Left lobe of liver (tissue), 2 donors: ENCODE results near the gene REPS1. TPM values are rescaled to one million over a fixed set of nuclear protein-coding genes. Genes with fewer than 3 reads are reported as not detected.
A peak's percentile ranks its signal among the peaks of the same experiment; 100 is the strongest.
"Not testable (repeated sequence)": the region's sequence is repeated elsewhere in the genome, so short reads cannot be mapped to it uniquely, and the experiment has no call there.

ENCODE experiments used
- ATAC-seq: fragments of 200-7000 bp; cut with Tn5 transposase; one replicate; pipeline ENCODE4 v1.9.1; 2020; ENCODE audit warnings: mild to moderate bottlenecking, moderate library complexity
- DNase-seq: peaks from one replicate; pipeline ENCODE4 v3.0.0-alpha.2; 2020; ENCODE audit warnings: low spot score
- total RNA-seq: library from RNA; stranded (reverse); gene quantifications from one replicate; pipeline ENCODE4 v1.2.1, GENCODE V29; 2021
- donor health status: DM: no; HTN: no; CAD: no; lungs with moderate emphysema.
- donor health status: DM: no; HTN: yes; CAD: no.

REPS1 gene, protein sequence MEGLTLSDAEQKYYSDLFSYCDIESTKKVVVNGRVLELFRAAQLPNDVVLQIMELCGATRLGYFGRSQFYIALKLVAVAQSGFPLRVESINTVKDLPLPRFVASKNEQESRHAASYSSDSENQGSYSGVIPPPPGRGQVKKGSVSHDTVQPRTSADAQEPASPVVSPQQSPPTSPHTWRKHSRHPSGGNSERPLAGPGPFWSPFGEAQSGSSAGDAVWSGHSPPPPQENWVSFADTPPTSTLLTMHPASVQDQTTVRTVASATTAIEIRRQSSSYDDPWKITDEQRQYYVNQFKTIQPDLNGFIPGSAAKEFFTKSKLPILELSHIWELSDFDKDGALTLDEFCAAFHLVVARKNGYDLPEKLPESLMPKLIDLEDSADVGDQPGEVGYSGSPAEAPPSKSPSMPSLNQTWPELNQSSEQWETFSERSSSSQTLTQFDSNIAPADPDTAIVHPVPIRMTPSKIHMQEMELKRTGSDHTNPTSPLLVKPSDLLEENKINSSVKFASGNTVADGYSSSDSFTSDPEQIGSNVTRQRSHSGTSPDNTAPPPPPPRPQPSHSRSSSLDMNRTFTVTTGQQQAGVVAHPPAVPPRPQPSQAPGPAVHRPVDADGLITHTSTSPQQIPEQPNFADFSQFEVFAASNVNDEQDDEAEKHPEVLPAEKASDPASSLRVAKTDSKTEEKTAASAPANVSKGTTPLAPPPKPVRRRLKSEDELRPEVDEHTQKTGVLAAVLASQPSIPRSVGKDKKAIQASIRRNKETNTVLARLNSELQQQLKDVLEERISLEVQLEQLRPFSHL
- 49.4 TPM for total RNA-seq

DNA sequence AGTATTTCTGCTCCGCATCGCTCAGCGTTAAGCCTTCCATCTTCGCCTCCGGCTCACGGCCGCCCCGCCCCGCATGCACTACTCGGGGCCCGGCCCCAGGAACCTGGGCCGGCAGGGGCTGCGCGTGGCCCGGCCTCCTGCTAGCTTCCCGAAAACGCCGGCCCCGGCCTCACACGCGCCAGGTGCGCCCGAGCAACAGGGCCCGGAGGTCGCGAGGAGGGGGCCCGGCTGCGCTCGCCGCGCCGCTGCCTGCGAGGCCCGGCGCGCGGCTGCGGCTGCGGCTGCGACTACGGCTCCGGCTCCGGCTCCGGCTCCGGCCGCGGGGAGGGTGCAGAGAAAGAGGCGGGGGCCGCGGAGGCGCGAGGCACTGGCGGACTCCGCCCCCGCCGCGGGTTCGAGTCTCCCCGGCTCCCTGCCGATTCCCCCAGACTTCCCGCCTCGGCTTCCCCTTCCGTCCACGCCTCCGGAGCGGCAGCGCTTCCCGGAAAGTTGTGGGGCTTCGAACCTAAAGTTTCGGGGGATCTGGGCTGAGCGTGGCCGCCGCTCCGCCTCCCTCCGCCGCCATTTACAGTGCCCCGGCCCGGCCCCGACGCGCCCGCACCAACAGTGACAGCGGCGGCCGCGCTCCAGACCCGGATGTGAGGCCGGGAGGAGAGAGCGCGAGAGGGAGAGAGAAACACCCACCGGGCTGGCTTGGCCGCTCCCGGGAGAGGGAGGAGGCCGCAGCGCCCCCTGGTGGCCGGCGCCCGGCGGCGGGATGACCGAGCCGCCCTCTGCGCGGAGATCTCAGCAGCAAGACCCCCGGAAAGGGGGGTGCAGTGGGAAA lies at the start of gene REPS1:
Gene REPS1, minus strand, starts transcription at position 611 of the 826 bp plus-strand sequence. Its CDS starts 571 bp downstream, at position 40.
- DNase-seq = peak; percentile 90
- ATAC-seq = peak; percentile 86

DNA sequence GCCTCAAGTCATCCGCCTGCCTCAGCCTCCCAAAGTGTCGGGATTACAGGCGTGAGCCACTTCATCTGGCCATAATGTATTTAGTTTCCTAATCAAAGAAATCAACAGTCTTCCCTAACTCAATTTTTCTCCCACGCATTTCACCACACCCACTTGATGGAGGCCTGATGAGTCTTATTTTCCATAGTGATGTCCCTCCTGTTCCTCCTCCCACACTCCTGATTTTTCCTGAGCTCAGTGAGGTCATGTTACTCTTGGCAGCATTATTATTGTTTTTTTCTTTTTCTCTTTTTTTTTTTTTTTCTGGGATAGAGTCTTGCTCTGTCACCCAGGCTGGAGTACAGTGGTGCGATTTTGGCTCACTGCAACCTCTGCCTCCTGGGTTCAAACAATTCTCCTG lies 49.4 kb upstream of the REPS1 start:
- no peak for ATAC-seq
- DNase-seq = no peak

DNA sequence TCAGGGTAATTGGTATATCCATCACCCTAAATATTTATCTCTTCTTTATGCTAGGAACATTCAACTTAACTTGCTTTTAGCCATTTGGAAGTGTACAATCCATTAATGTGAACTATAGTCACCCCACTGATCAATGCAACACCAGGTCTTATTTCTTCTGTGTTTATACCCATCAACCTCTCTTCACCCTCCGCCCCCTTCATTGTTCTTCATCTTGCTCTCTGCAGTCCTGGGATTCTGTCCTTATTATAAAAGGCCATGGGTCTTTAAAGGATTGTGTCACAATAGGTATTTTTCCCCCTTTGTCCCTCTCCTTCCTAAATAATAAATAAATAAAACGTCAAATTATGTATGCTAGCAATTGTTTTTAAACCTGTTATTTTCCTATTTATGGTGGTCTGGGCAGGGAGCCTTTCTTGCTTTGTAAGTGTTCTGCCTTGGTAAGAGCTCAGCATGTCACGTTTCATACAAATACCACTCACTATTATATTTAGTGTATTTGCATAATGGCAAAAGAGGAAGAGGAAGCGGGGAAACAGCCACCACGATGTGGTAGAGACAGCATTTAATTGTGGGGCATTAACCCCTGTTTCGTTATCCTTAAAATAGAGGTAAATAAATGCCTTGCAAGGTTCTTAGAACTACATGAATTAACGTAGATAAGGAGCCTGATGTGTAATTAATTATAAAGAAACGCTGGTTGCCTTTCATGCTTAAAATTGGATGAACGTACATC lies 42.3 kb upstream of the REPS1 start:
- ATAC-seq (no peak), DNase-seq (no peak)

DNA sequence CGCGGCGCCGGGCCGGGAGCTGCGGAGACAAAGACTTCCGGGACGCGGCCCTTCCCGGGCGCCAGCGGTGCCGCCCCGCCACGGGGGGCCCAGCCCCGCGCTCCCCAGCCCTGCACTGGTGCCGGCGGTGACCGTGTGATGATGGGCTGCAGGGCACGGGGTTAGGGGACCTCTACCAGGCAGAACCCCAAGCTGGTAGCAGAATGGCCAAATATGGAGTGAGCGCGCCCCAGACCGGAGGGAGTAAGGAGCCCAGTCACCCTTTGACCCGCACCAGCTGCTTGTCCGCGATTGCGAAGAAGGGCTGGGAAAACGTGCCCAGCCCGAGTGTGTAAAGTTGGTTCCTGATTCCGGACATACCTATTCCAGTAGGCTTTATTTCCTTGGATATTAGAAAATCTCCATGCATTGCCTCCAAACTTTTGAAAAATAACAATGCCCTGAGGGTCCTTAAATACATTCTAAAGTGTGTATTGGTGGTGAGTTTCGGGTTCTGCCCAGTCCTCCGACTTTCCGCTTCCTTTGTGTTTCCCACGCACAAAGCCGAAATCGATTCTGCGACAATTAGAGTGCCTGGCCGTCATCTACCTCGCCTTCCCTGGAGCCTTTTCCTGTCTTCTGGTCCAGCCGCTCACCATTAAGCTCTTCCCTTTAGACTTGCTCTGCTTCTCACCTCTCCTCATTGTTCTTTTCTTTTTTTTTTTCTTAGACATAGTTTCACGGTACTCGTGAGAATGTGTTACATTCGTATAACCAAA lies 41.6 kb upstream of the REPS1 start:
- ATAC-seq (peak; percentile 72), DNase-seq (peak; percentile 84)

DNA sequence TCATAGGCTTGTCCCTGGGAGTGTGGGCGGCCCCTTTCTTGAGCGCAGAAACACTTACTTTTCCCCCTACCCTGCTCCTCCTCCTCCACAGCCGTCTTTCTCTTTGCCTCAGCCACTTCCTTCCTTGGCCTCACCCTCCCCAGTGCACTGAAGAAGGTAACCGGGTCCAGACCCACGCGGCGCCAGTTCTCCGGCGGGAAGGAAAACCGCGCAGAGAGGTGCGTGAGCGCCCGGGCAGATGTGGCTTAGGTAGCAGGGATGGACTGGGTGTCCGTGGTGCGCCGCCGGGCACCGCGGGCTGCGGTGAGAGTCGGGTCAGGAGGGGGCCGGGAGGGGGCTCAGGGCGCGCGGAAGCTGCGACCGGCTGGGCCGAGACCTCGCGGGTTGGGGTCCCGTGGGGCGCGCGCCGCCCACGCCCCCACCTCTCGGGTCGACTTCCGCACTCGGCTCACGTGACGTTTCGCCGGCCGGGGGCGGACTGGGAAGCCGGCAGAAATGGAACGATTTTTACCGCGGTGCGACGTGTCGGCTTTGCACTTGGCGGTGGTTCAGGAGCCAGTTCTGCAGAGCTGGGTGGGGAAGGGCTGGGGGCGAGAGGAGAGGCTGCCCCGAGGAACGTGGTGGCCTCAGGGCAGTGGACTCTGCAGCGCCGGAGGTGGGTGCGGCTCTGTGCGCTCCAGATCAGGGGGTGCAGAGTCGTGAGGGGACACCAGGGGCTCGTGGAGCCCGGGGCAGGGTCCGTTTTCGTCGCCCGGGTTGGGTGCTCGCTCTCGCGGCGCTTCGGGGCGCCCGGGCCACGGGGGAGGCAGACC lies 40.8 kb upstream of the REPS1 start, which contains the start of gene ABRACL:
Gene ABRACL, plus strand, starts transcription at position 88 of the 812 bp plus-strand sequence. CDS start 5,416 bp downstream, outside the sequence.
- peak; percentile 77 for DNase-seq
- ATAC-seq = peak; percentile 63

DNA sequence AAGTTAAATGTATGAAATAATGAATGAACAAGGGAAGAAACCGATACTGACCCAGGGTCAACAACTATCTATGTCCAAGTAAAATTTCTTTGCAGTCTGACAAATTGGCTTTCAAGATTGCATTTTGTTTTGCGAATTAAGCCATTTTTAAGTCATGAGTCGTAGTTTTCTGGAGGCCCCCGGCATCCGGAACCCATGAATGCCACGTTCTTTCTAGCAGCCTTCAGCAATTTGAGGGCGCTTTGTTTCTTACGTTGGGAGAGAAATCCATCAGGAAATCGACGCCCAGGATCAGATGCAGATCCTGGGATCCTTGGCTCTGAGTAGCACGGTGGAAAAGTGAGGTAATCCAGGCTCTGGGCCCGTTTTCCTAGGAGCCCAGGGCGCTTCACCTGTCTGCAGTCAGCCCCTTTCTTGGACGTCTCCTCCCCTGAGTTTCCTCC lies 40.2 kb upstream of the REPS1 start:
- no peak for DNase-seq
- ATAC-seq = peak; percentile 57

DNA sequence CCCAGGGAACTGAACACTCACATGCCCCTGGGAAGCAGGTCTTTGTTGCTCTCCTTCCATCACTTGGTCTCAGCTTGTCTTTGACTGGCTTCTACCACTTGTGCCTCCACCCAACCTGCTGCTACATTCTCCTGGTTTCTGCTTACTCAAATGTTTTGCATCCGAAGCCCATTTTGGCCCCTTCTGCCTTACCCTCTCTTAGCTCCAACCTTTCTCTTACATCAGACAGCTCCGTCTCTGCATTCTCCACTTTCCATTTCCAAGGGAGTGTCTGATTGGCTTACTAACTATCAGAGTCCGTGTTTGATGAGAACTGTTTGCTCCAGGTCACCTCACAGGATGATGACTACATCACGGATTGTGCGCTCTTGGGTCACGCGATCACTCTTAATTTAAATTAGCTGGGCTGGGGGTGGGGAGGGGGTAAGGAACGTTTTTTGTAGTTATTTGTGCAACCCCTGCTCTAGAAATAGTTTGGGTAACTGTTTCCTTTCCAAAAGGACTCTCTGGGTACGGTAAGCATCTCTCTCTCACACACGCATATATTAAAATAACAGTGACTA lies 39.6 kb upstream of the REPS1 start:
- ATAC-seq (peak; percentile 71), DNase-seq (peak; percentile 79)

DNA sequence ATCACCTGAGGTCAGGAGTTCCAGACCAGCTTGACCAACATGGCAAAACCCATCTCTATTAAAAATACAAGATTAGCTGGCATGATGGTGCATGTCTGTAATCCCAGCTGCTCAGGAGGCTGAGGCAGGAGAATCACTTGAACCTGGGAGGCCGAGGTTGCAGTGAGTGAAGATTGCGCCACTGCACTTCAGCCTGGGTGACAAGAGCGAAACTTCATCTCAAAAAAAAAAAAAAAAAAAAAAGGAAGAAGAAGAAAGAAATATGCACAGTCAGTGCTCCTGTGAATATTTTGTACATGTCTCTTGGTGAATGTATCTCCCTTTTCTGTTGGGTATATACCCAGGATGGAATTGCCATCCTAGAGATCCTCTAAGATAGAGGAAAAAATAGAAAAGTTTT lies 37.4 kb upstream of the REPS1 start:
- not testable (repeated sequence) for ATAC-seq, DNase-seq

DNA sequence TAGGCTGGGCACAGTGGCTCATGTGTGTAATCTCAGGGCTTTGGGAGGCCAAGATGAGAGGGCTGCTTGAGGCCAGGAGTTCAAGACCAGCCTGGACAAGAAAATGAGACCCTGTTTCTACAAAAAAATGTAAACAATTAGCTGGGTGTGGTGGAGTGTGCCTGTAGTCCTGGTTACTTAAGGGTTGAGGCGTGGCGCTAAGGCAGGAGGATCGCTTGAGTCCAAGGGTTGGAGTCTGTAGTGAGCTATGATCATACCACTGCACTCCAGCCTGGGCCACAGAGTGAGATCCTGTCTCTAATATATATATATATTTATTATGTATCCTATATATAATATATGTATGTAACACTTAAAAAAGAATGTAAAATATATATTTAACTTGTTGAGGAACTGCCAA lies 32.6 kb upstream of the REPS1 start:
- ATAC-seq (no peak), DNase-seq (no peak)

DNA sequence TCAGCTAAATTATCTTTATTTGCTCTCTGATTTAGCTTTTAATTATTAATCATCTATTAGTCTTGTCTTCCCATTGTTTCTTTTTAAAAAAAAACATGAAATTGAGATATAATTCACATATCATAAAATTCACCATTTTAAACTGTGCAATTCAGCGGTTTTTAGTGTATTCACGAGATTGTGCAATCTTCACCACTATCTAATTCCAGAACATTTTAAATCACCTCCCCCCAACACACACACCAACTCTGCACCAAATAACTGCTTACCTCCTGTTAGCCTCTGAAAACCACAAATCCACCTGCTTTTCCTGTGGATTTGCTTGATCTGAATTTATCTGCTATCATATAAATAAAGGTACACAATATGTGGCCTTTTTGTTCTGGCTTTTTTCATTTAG lies 31.7 kb upstream of the REPS1 start:
- DNase-seq (no peak), ATAC-seq (peak; percentile 23)

DNA sequence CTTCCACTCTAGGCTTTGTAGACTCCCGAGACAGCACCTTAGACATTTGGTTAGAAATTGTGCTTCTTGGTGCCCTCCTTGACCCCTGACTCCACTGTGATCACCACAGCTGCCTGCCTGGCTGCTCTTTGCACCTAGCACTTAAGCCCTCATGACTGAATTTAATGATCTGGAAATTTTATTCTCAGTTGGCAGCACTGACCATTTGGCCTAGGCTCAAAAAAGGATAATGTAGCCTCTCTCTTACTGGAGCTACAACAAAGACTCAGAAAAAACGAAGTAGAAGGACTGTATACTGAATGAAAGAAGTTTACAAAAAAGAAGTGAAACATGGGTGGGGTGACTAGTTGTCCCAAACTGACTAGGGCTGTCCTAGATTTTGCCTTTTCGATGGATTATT lies 29.2 kb upstream of the REPS1 start:
- peak; percentile 79 for DNase-seq
- peak; percentile 41 for ATAC-seq

DNA sequence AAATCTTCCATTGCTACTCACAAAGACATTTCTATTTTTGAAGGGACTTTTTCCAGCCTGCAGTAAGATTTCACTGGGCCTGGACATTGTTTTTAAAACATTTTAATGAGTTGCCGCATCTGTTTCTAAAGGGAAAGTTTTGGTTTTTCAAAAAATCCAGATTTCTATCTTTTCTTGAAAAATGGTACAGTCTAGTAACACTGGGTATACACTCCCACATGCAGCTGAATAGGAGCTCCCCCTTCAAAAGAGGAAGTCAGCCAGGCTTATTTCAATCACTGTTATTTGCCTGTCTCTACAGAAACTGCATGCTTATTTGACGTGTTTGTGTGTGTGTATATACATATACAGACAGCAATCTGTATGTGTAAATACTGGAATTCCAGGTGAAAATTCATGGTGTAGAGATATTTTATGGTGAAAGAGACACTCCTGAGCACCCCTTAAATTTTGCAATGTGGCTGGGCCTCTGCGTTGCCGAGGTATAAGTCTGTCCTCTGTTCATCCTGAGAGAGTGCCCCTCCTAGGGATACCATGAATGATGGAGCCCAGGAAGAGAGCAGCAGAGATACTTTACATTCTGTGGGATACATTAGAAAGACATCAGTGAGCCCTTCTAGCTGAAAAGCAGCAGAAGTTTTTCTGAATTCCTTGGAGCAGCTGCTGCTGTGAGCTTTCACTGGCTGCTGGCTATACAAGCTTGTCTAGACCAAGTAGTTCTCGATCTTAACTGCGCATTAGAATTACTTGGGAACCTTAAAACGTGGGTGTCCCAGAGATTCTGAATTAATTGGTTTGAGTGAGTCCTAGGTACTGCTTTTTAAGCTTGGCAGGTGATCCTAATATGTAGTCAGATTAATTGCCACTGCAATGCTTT lies 28.5 kb upstream of the REPS1 start:
- ATAC-seq = no peak
- DNase-seq = no peak

DNA sequence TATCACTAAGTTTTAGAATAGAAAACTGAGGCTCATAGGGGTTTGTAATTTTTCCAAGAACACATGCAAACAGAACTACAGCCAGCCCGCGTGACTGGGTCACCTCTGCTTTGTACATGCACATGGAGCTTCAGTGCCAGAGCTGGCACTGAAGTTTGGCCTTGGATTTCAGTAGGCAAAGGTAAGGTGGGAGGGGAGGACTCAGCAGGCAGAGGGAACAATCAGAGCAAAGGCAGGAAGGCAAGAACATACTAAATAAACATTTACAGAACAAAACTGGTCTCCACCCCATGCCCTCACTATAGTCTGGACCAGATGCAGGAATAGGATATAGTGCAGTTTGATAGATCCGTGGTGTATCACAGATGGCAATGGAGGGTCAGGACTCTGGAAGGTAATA lies 26.9 kb upstream of the REPS1 start:
- peak; percentile 77 for ATAC-seq
- peak; percentile 93 for DNase-seq

DNA sequence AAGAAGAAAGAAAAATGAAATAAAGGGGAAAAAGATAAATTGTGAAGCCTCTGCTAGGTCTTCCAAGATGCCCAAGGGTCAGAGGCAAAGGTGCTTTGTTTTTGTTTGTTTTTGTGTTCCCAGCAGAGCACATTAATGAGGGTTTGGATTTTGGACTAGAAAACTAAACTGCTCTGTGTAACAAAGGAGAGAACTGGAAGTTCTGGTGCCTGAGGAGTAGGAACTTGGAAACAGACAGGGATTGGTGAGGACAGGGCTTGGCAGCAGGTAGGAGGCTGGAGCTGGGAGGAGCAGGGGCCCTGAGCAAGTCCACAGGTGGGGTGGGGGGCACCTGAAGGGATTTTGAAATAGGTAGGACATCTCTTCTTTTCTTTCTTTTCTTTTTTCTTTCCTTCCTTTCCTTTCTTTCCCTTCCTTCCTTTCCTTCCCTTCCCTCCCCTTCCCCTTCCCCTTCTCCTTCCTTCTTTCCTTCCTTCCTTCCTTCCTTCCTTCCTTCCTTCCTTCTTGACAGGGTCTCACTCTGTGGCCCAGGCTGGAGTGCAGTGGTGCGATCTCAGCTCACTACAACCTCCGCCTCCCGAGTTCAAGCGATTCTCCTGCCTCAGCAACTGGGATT lies 25.2 kb upstream of the REPS1 start:
- peak; percentile 73 for ATAC-seq
- peak; percentile 86 for DNase-seq

DNA sequence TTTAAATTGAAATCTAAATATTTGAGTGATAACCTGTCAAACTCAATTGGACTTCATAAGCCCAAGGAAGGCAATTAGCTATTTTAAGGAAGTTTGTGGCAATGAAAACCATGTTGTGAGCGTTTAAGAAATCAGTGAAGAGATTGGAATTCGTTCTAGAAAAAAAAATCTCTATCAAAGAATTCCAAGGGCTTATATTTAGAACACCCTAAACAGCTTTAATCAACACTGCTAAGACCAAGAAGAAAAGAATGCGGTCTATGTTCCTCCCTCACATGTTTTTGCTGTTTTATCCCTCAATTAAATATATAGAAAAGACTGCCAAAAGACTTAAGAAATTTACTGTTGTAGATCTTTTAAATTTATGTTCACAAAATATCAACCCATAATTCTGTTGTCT lies 23.9 kb upstream of the REPS1 start:
- DNase-seq (no peak), ATAC-seq (no peak)

DNA sequence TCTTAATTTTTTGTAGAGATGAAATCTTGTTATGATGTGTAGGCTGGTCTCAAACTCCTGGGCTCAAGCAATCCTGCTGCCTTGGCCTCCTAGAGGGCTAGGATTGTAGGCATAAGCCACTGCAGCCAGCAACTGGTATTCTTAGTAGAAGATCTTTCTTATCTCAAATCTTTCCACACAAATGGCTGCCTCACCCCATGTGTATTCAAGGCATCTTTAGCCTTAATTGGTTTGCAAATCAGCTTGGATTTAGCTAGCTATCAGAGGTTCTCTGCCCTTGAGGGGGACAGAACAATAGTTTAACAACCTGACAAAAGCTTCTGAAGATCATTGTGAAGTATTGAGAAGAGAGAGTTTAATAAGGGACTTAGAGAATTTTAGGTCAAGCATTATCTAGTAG lies 22.6 kb upstream of the REPS1 start:
- ATAC-seq (no peak), DNase-seq (no peak)

DNA sequence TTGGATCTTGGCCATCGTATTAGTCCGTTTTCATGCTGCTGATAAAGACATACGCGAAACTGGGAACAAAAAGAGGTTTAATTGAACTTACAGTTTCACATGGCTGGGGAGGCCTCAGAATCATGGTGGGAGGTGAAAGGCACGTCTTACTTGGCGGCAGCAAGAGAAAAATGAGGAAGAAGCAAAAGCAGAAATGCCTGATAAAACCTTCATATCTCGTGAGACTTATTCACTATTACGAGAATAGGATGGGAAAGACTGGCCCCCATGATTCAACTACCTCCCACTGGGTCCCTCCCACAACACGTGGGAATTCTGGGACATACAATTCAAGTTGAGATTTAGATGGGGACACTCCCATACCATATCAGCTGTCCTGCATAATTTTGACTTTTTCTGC lies 20.1 kb upstream of the REPS1 start:
- no peak for ATAC-seq
- no peak for DNase-seq
